GM15510 (cell line): ENCODE results near the gene LMO4.
A peak's percentile ranks its signal among the peaks of the same experiment; 100 is the strongest.

Source experiments
- POLR2A ChIP-seq: IDR thresholded peaks from 3 replicates; pipeline ENCODE4 v1.6.1; 2011; ENCODE audit warnings: borderline replicate concordance; ENCODE audit not compliant: insufficient read length; ENCODE audit errors: extremely low read depth

Gene LMO4, protein sequence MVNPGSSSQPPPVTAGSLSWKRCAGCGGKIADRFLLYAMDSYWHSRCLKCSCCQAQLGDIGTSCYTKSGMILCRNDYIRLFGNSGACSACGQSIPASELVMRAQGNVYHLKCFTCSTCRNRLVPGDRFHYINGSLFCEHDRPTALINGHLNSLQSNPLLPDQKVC

DNA sequence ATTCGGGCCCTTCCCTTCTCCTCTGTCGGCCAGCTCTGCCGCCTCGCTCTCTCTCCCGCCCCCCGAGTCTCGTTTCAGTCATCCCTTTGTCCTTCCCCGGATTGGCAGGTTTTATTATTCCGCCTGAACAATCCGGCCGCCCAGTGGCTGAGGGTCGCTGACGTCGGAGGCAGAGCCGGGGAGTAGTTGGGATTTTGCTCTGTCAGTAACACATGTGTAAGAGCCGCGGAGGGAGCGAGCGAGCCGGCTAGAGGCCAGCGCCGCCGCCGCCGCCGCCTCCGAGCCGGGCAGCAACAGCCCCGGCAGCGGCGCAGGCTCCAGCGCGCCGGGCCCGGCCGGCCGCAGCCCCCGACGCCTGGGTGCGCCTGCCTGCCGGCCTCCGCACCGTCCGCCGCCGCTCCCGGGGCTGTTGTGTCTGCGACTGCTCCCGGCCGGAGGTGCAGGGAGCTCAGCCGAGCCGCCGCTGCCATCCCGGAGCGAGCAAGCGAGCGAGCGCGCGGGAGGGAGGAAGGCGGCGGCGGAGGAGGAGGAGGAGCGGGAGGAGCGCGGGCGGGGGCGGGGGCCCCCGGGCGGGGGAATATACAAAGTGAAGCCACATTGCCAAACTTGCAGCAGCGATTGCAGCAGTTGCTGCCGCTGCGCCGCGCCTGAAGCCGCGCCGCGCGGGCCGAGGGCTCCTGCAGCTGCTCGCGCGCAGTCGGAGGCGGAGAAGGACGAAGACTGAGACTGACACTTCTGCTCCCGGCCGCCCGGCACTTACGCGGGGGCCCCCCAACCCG lies at the start of gene LMO4:
TSS of gene LMO4 (plus strand) at position 609 of the 779 bp plus-strand sequence. CDS start 3,136 bp downstream, outside the sequence.
- TF ChIP-seq POLR2A = peak; percentile 73

DNA sequence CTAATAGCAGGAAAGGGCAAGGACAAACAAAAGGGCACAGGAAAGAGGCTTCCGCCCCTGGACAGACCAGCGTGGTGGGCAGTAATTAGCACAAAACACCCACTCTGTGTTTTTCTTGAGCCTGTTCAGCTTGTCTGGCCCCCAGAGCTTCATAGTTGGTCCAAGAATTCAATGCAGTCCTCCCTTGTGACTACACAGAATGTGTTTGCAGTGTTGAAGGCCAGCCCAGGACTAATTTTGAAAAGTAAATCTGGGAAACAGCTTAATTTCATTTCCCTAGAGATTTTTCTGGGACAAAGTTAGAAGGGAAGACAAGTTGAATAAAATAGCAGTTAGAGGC lies 49.2 kb upstream of the LMO4 start:
- no peak for TF ChIP-seq POLR2A

DNA sequence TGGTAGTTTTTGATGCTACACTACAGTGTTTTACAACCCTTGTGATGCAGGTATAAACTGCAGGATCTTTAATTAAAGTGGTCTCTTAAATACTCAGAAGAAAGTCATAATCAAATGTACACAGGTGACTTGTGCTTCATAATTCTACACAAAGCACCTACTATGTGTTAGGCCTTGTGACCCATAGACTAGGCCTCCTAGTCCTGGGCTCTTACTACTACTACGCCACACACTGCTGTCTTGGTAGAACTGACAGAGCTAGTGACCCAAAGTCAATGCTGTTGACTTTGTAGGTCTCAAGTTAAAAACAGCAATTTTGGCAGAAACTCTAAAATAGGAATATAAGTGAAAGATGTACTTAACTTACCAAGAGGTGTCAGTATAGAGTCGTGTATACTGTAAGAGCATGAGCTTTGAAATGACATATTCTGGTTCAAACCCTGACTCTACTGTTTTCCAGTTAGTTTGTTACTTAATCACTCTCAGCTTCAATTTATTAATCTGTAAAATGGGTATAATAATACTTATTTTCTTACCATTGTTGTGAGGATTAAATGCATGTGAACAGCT lies 48.6 kb upstream of the LMO4 start:
- no peak for TF ChIP-seq POLR2A

DNA sequence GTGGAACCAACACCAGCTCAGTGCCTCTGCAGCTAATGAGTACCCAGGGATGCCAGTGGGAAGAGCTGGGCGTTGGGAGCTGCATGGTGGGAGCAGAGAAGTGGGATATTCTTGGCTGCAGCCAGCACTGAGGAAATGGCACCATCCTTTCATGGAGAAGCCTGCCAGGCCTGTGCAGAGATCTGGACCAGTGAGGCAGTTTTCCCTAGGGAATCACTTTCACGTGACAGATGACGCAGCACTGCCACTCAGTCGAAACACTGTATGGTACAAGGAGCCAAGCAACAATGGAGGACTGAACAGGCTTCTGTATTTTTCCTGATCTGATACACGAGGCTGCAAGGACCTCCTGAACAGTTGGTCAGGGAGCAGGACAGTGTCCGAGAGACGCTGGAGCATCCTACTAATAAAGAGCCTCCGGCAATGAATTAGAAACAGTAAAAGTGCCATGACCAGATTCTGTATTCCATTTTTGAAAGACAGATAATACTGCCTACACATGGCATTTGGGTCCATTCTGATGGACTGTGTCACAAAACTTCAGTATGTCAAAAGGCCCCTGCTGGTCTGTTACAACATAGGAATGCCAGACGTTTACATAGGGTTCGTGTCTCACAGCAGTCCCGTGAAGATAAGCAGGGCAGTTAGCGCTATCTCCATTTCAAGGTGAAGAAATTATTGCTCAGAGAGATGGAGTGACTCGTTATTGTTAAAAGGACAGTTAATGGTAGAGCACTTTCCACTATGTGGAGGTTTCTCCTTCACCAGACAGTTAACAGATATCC lies 44.0 kb upstream of the LMO4 start:
- TF ChIP-seq POLR2A = no peak

DNA sequence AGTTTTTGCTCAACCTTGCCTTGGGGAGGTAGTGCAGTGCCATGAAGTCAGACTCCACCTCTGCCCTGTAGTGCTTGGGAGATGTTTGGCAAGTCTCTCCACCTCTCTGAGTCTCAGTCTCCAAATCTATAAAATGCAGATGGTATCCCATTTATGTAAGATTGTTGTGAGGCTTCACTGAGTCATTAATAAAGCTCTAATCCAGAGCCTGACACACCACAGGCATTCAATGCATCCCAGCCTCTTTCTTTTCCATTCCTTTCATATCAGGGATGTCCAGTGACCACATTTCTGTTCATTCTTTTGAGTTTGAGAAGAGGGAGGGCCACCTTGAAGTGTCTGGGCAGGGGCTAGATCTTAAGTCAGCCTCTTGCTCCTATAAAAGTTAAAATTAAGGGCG lies 37.6 kb upstream of the LMO4 start:
- TF ChIP-seq POLR2A = no peak

DNA sequence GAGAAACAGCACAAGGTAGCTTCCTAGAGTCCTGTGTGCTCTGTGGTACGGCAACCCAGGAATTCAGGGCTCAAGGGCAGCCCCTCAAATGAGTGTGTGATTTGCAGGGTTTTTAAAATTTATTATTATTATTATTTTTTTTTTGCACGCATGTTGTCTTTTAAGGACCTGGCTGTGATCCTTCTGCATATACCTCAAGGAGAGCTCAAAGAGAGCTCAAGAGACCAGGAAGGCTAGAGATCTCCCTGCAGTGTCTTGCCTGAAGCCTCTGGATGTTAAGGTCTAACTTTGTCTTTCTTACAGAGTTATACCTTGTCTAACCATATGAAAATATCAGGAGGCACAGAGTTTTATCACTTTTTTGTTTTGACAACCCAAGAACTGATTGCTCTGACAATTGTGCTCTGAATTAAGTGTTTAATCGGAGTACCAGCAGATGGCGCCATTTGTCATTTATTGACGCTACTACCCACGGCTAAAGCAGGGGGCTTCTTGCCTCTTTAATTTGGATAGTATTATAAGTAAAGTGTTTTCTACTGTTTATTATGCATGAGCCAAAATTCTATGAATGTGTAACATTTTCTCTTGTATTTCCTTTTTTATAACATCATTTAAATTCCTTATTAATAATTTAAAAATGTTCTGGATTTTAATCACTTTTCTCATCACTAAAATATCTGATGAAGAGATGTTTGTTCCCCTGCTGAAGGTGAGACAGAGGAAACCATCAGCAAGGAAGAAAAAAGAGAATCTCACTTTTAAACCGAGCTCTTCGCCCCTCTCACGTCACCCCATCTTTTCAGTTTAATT lies 35.8 kb upstream of the LMO4 start:
- TF ChIP-seq POLR2A = no peak

DNA sequence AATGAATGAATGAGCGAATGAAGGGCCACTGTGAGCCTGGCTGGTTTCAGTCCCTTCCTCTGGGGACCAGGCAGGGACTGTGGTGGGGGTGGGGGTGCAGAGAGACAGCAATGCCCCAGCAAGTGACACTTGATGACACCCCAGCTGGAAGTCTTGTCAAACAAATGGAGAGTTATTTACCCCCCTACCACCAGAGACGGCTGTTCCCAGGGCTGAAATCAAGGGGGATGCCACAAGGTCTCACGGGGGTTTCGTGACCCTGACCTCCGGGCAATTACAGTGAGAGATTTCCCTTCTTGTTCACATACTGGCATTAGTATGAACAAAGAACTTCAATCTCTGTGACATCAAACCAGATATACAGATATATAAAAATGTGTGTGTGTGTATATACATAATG lies 34.0 kb upstream of the LMO4 start:
- TF ChIP-seq POLR2A = no peak

DNA sequence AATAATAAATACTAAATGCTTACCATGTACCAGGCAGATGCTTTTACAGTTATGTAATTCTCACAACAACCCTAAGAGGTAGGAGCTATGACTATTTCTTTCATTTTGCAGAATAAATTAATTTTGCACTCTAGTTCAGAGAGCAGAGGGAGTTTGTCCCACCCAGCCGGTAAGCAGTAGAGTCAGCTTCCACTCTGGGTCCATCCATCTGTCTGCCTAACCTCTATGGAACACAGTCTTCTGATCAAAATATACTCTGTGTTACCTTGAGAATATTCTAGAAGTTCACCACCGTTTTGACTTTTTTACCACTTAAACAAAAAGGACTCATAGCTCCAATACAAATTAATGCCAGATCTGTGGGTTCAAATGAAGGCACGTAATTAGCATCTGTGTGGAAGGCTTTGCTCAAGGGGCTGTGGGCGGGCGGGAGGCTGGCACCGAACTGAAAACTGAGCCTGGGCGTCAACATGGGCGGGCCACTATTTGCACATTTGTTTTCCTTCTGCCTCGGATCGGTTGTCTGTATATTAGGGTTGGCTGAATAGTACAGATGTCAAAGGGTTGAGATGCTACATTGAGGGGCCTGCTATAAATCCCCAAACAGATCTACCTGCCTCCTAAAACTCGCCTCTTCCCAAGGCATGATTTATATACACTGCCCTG lies 33.1 kb upstream of the LMO4 start:
- no peak for TF ChIP-seq POLR2A

DNA sequence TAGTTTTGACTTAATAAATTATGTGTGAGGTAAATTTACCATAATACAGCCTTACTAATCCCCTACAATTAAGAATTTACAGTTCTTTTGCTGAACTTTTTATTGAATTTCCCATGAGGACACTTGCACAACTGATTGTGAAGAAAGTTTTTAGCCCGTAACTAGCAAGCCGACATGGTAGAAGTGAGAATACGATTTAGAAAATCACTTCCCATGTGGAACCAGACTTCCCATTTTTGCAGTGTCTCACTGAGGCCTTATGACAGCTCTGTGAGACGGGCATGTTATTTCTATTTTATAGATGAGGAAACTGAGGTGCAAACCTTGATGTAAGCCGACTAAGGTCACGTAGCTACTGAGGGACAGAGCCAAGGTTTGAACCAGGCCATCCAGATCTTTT lies 32.5 kb upstream of the LMO4 start:
- no peak for TF ChIP-seq POLR2A

DNA sequence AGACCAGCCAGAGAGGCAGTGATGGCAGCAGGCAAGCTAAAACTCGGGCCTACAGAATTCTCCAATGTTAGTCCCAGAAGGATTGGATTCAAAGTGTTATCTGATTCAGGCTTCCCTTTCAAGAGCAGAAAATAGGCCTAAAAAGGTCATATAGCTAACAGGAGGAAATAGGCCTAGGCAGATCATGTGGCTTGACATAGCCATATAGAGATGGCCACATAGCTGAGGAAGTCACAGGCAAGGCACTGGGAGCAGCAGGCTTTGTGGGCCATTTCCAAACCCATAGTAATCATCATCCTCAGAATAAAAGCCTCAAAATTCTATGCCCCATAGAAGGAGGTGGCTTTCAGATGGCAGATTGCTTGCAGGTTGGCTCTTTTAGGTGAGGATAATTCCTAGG lies 29.0 kb upstream of the LMO4 start:
- no peak for TF ChIP-seq POLR2A

DNA sequence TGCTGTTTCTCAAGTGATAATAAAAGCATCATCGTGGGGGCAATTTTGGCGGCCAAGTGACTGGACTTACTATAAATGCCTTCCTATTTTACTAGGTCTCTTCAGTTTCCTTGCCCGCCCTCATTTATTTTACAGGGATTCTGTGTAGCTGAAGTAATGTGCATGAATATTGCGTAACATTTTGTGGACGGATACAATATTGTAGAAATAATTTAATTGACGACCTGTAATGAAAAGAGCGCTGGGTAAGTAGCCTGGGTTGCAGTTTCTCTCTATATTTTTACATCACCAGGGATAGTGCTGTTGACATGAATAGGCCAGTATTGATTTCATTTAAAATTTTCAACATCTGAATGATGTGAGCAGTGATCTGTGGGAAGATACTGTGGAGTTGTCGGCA lies 28.1 kb upstream of the LMO4 start:
- TF ChIP-seq POLR2A = no peak

DNA sequence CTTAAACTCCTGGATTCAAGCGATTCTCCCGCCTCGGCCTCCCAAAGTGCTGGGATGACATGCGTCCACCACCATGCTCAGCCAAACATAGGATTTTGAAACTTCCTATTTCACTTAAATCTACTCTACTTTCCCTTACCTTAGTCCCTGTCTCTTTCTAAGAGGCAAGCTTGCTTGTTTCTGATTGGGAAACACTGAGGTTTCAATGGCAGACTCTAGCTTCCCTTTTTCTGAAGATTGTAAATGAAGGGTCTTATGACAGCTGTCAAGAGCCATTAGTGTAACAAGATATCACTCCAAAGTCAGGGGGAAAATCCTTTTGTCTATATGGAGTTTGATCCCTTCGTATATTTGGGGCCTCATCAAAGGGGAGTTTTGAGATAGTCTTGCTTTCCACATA lies 23.5 kb upstream of the LMO4 start:
- TF ChIP-seq POLR2A = no peak

DNA sequence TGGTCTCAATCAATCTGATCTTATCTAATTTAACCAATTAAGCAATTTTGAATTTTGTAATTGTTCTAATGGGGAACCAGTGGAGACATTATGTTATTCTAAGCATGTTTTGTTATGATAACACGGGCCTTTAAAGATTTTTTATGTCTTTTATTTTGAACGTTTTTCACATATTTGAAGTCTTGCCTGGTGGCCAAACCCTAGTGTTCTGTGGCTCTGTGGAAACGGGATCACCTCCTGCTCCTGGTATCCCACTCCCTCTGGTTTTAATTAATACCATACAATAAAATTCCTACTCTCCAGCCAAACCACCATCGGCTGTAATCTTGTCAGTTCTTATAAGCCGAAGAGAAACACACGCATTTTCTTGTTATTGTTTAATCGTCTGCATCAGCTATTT lies 22.9 kb upstream of the LMO4 start:
- TF ChIP-seq POLR2A = no peak

DNA sequence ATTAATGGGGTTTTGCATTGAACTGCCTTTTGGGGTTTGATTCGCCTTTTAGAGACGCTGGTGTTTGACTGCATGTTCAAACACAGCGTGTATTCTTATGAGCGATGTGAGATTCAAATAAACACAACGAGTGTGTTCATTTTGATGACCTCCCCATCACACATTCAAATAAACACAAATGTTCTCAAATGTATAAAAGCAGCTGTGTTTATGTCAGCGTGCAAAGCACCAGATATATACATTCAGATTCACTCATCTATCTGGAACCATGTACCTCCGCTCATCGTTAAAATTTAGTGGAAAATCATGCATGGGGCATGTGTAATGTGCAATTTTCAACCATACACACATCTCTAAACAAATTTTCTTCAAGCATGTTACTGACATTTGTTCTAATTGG lies 21.4 kb upstream of the LMO4 start:
- TF ChIP-seq POLR2A = no peak
